Glutamatergic neuron (in vitro differentiated cells): Measurements from ENCODE around the gene IDS. TPM values are rescaled to one million over a fixed set of nuclear protein-coding genes. Genes with fewer than 3 reads are reported as not detected.

Experiments used
- DNase-seq: peaks from one replicate; pipeline ENCODE4 v3.0.0; 2022
- H3K27ac Mint-ChIP-seq: one replicate; pipeline ENCODE4 v1.8.0; 2020; ENCODE audit warnings: mild to moderate bottlenecking, mixed read lengths, inconsistent platforms; ENCODE audit not compliant: unreplicated experiment
- H3K27me3 Mint-ChIP-seq: one replicate; pipeline ENCODE4 v1.8.0; 2020; ENCODE audit warnings: mild to moderate bottlenecking, moderate library complexity, mixed read lengths, inconsistent platforms; ENCODE audit not compliant: unreplicated experiment
- H3K36me3 Mint-ChIP-seq: one replicate; pipeline ENCODE4 v1.8.0; 2020; ENCODE audit warnings: mild to moderate bottlenecking, mixed read lengths, inconsistent platforms; ENCODE audit not compliant: unreplicated experiment
- H3K4me1 Mint-ChIP-seq: one replicate; pipeline ENCODE4 v1.8.0; 2020; ENCODE audit warnings: mild to moderate bottlenecking, low read depth, mixed read lengths, inconsistent platforms; ENCODE audit not compliant: unreplicated experiment
- H3K4me3 Mint-ChIP-seq: one replicate; pipeline ENCODE4 v1.8.0; 2020; ENCODE audit warnings: mild to moderate bottlenecking, mixed read lengths, inconsistent platforms; ENCODE audit not compliant: unreplicated experiment
- H3K9me3 Mint-ChIP-seq: one replicate; pipeline ENCODE4 v1.8.0; 2020; ENCODE audit warnings: mild to moderate bottlenecking, moderate library complexity, mixed read lengths, inconsistent platforms; ENCODE audit not compliant: unreplicated experiment
- CTCF ChIP-seq: fragments of 200-600 bp; sonication (generic); IDR thresholded peaks from one replicate; pipeline ENCODE4 v1.5.0; 2021; ENCODE audit not compliant: partially characterized antibody, unreplicated experiment
- total RNA-seq: library from RNA; stranded (reverse); fragmentation: NEBNext Ultra II Directional; extraction: Animal tissue kit (Norgen Biotek cat#: 25700); gene quantifications from one replicate; pipeline ENCODE4 v1.2.1, GENCODE V29; 2021; ENCODE audit not compliant: unreplicated experiment

Gene IDS
- total RNA-seq, 1 donor from 2014 or later = 86.4 TPM

DNA sequence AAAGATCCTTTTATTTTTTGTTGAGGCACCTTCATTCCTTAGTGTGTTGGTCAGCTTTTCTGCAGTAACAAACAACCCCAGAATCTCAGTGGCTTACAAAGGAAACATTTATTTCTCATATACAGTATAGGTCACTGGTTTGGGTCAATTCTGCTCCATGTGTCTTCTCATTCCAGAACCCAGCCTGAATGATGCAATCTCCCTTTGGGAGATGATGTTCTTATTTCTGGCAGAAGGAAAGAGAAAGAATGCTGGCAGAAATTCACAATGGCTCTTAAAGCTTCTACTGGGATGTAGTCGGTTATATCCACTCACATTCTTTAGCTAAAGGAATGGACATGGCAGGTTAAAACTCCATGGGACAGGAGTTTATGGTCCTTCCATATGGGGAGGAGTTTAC lies 42.3 kb downstream of the IDS start:
- no peaks in the 10 kb centered on the region for H3K36me3 Mint-ChIP-seq
- DNase-seq = no peak
- H3K27ac Mint-ChIP-seq = no peak overlapping the region
- H3K4me3 Mint-ChIP-seq = no peak overlapping the region
- peaks cover 6% of the 10 kb centered on the region for H3K27me3 Mint-ChIP-seq
- peaks cover 7% of the 10 kb centered on the region for H3K4me1 Mint-ChIP-seq
- TF ChIP-seq CTCF = no peak
- H3K9me3 Mint-ChIP-seq = no peaks in the 10 kb centered on the region

DNA sequence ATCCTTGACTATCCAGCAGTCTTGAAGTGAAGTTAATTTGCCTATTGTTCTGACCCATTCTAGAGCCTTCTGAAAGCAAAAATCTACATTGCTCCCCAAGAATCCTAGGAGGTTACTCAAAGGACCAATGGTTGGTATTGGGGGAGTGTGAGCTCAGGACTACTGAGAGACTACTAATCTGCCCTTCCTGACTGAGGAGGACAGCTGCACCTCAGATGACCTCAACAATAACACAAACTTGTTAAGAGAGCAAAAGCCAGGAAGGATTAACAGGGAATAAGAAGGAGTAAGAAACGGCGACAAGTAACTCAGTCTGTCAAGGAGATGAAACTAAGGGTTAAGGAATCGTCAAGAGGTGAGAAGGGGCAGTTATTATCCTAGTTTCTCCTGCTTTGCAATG lies 43.4 kb downstream of the IDS start:
- no peaks in the 10 kb centered on the region for H3K9me3 Mint-ChIP-seq
- no peaks in the 10 kb centered on the region for H3K36me3 Mint-ChIP-seq
- DNase-seq = no peak
- TF ChIP-seq CTCF = no peak
- H3K27ac Mint-ChIP-seq = no peak overlapping the region
- no peak overlapping the region for H3K4me3 Mint-ChIP-seq
- H3K4me1 Mint-ChIP-seq = peaks cover 7% of the 10 kb centered on the region
- peaks cover 6% of the 10 kb centered on the region for H3K27me3 Mint-ChIP-seq

GRCh38 chrX:149458586-149458985 lies 46.5 kb downstream of the IDS start:
- Mint-ChIP-seq H3K9me3 (no peaks in the 10 kb centered on the region), H3K4me3 (no peak overlapping the region), H3K27ac (no peak overlapping the region), H3K4me1 (peaks cover 9% of the 10 kb centered on the region), H3K36me3 (no peaks in the 10 kb centered on the region), H3K27me3 (peaks cover 6% of the 10 kb centered on the region)
- no peak for DNase-seq
- TF ChIP-seq CTCF = no peak

- Mint-ChIP-seq H3K27me3 (peaks cover 6% of the 10 kb centered on the region), H3K36me3 (no peaks in the 10 kb centered on the region), H3K9me3 (no peaks in the 10 kb centered on the region), H3K4me1 (peaks cover 9% of the 10 kb centered on the region), H3K4me3 (no peak overlapping the region), H3K27ac (no peak overlapping the region)
- TF ChIP-seq CTCF = no peak
- no peak for DNase-seq
These were observed 48.4 kb downstream of the IDS start for GRCh38 chrX:149456476-149457245.

DNA sequence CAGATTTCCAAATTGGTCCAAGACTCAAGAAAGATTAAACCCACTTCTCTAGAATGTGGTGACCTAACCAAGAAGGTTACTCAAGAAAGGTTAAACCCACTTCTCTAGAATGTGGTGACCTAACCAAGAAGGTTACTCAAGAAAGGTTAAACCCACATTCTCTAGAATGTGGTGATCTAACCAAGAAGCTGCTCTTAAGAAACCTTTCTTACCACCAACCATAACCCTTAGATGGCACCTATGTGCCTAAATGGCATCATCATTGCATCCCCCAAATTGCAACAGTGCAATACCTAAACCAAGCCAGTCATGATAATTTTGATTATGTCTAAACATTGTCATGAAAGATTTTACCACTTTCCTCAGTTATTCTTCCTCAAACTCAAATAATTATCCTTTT lies 49.2 kb downstream of the IDS start:
- Mint-ChIP-seq H3K27me3 (peaks cover 6% of the 10 kb centered on the region), H3K4me1 (peaks cover 9% of the 10 kb centered on the region), H3K27ac (no peak overlapping the region), H3K36me3 (no peaks in the 10 kb centered on the region), H3K9me3 (no peaks in the 10 kb centered on the region), H3K4me3 (no peak overlapping the region)
- no peak for DNase-seq
- TF ChIP-seq CTCF = no peak
